LNCaP clone FGC (cell line): Measurements from ENCODE around the gene ASCC1.
"Not testable (repeated sequence)": the region's sequence is repeated elsewhere in the genome, so short reads cannot be mapped to it uniquely, and the experiment has no call there.

ENCODE experiments used
- DNase-seq: peaks from one replicate; pipeline ENCODE4 v3.0.0-alpha.2; 2011; ENCODE audit warnings: low read depth
- H3K4me3 ChIP-seq: 2 replicates; pipeline ENCODE4 v1.5.1; 2011; ENCODE audit warnings: mild to moderate bottlenecking, low read depth, low read length, control low read depth
- TF ChIP-seq, protein P1 (sequence below): IDR thresholded peaks from 2 replicates; pipeline ENCODE4 v1.5.1; 2012; ENCODE audit warnings: mild to moderate bottlenecking; ENCODE audit not compliant: control insufficient read depth, insufficient read depth; ENCODE audit errors: extremely low read depth

The ASCC1 gene

DNA sequence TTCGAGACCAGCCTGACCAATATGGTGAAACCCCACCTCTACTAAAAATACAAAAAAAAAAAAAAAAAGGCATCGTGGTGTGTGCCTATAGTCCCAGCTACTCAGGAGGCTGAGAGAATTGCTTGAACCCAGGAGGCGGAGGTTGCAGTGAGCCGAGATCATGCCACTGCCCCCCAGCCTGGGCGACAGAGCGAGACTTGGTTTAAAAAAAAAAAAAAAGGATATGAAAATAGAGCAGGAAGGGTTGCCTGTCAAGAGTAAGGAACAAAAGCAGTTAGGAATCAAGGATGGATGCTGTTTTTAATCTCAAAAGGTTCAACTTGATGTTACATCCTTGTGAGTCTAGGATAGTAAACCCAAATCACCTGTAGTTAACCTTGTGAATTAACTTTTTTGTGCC lies 11.8 kb upstream of the ASCC1 start:
- TF ChIP-seq, protein P1, sequence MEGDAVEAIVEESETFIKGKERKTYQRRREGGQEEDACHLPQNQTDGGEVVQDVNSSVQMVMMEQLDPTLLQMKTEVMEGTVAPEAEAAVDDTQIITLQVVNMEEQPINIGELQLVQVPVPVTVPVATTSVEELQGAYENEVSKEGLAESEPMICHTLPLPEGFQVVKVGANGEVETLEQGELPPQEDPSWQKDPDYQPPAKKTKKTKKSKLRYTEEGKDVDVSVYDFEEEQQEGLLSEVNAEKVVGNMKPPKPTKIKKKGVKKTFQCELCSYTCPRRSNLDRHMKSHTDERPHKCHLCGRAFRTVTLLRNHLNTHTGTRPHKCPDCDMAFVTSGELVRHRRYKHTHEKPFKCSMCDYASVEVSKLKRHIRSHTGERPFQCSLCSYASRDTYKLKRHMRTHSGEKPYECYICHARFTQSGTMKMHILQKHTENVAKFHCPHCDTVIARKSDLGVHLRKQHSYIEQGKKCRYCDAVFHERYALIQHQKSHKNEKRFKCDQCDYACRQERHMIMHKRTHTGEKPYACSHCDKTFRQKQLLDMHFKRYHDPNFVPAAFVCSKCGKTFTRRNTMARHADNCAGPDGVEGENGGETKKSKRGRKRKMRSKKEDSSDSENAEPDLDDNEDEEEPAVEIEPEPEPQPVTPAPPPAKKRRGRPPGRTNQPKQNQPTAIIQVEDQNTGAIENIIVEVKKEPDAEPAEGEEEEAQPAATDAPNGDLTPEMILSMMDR: no peak
- no peak overlapping the region for H3K4me3 ChIP-seq
- DNase-seq: no peak

DNA sequence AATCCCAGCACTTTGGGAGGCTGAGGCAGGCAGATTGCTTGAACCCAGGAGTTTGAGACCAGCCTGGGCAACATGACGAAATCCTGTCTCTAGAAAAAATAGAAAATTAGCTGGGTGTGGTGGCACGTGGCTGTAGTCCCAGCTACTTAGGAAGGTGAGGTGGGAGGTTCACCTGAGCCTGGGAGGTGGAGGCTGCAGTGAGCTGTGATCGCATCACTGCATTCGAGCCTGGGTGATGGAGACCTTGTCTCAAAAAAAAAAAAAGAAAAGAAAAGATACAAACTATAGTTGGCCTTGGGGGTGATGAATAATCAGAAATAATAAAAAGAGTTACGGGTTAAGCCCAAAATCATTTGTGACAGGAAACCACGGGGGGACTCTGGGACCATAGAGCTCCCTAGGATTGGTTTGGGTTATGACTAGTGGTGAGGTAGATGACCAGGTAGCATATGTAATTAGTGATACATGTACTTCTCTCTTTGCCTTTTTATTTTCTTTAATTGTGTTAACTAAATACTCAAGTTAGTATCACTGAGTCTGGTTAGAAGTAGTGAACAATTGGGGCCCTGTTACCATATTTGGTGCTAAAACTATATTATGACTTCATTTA lies 10.4 kb upstream of the ASCC1 start:
- TF ChIP-seq, protein P1: no peak

DNA sequence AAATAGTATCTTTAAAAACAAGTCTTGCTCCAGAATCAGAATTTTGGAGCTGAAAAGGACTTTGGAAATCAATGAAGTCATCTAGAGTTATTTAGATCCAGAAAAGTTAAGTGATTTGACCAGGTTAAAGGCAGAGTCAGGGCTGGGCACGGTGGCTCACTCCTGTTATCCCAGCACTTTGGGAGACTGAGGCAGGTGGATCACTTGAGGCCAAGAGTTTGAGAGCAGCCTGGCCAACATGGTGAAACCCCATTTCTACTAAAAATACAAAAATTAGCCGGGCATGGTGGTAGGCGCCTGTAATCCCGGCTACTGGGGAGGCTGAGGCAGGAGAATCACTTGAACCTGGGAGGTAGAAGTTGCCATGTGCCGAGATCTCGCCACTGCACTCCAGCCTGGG lies 8.1 kb upstream of the ASCC1 start:
- not testable (repeated sequence) for H3K4me3 ChIP-seq, DNase-seq

More for the DNA sequence above, 10.4 kb upstream of the ASCC1 start:
- no peak overlapping the region for H3K4me3 ChIP-seq
- no peak for DNase-seq

DNA sequence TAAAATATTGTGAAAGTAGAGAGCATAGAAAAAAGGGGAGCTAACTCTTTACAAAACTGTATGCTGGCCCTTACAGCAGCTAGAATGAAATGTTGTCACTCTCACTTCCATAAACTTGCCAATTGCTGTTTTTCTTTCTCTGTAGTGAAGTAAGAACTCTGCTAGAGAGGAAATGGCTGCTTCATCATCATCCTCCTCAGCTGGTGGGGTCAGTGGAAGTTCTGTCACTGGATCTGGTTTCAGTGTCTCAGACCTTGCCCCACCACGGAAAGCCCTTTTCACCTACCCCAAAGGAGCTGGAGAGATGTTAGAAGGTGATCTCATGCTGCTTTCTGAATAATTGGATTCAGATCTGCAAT lies 7.6 kb upstream of the ASCC1 start:
- no peak for DNase-seq
- H3K4me3 ChIP-seq: no peak overlapping the region
- TF ChIP-seq, protein P1: no peak

DNA sequence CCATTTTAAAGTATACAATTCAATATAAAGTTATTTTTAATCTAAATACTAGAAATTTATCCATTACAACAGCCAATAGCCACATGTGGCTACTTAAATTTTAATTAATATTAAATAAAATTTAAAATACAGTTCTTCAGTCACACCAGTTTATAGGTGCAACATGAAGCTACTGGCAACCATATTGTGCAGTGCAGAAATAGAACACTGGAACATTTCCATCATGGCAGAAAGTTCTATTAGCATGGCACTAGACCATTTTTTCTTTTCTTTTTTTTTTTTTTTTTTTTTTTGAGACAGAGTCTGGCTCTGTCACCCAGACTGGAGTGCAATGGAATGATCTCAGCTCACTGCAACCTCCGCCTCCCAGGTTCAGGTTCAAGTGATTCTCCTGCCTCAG lies 5.2 kb upstream of the ASCC1 start:
- TF ChIP-seq, protein P1: no peak
- DNase-seq: no peak
- no peak overlapping the region for H3K4me3 ChIP-seq

DNA sequence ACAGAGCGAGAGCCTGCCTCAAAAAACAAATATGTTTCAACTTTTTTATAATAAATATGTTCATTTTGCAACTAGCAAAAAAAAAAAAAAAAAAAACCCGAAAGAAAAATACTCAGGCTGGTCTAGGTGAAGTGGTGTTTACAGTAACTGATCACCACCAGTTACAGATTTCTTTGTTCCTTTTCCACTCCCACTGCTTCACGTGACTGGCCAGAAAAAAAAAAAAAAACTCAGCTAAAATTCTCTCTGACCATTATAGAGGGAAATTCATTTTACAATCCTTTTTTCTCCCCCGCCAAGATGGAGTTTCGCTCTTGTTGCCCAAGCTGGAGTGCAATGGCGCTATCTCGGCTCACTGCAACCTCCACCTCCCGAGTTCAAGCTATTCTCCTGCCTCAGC lies 4.6 kb upstream of the ASCC1 start:
- no peak for DNase-seq
- no peak overlapping the region for H3K4me3 ChIP-seq
- TF ChIP-seq, protein P1: no peak

DNA sequence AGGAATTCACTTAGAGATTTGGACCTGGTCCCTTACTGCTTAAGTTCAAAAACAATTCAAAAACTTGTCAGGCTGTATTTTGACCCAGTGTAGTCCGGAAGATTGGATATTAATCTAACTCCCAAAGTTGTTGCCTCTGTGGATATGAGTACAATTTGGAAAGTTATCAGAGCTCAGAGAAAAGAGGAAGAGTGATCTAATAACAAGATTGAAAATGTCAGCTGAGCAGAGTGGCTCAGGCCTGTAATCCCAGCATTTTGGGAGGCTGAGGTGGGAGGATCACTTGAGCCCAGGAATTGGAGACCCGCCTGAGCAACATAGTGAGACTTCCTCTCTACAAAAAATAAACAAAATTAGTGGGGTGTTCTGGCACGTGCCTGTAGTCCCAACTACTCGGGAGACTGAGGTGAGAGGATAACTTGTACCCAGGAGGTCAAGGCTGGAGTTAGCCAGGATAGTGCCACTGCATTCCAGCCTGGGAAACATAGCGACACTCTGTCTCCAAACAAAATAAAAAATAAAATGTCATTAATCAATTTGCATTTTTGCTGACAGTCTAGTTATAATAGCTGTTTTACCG lies 3.2 kb upstream of the ASCC1 start:
- TF ChIP-seq, protein P1: no peak
- DNase-seq: no peak
- H3K4me3 ChIP-seq: no peak overlapping the region

DNA sequence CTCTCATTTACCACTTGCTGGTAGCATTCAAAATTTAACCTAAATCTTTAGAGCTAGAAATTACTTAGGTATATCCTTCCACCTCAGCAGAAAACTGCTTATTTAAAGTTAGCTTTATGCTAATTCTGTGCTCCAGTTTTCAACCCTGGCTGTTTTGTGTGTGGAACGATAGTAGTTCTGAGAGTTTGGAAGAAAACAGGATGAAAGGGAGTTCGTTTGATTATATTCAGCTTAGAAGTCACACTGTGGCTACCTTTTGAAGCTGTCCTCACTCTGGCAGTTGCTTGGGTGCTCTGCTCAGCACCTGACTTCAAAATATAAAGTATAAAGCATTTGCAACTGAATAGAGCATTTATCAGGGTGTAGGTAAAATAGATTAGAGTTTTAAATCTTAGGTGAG lies 2.6 kb upstream of the ASCC1 start:
- H3K4me3 ChIP-seq: no peak overlapping the region
- TF ChIP-seq, protein P1: no peak
- DNase-seq: no peak
